Mesenteric fat pad (tissue), 1 donor: ENCODE measurements around the gene EEF2. TPM values are rescaled to one million over a fixed set of nuclear protein-coding genes. Genes with fewer than 3 reads are reported as not detected.
"Not testable (repeated sequence)": the region's sequence is repeated elsewhere in the genome, so short reads cannot be mapped to it uniquely, and the experiment has no call there.

ENCODE experiments used
- DNase-seq: peaks from one replicate; pipeline ENCODE4 v3.0.0-alpha.2; 2020; ENCODE audit warnings: low spot score
- total RNA-seq: library from RNA; stranded (reverse); fragmentation: NEBNext Ultra II Directional; extraction: Animal tissue kit (Norgen Biotek cat#: 25700); gene quantifications from one replicate; pipeline ENCODE4 v1.2.1, GENCODE V29; 2021
- donor health status: DM: yes; HTN: yes; CAD: no.

The EEF2 gene
- total RNA-seq, 1 donor from 2014 or later: 2,131 TPM

- peak; percentile 100 for DNase-seq
Observed at GRCh38 chr19:3970808-3971598, 14.3 kb downstream of the EEF2 start, which contains the start of gene DAPK3. Gene DAPK3, minus strand, starts transcription at chr19:3971099. Its CDS starts 1,364 bp downstream, at chr19:3969735.

DNA sequence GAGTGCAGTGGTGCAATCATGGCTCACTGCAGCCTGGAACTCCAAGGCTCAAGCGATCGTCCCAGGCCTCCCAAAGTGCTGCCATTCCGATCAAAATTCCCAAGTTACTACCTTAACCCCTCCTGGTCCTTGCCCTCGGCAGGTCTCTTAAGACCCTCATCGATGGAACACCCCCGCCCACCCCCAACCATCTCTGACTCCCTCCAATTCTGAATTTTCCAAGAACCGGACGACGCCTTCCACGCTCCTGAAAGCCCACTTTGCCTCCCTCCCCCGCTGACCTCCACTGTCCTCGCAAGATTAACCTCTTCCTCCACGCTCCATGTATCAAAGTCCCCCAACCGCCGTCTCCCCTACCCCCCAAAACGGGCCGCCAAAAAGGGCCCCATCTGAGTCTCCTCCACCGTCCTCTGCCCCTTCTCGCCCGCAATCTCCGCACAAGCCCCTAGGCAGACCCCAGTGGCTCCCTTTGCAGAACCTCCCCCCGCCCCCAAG lies 14.9 kb downstream of the EEF2 start:
- no peak for DNase-seq

DNA sequence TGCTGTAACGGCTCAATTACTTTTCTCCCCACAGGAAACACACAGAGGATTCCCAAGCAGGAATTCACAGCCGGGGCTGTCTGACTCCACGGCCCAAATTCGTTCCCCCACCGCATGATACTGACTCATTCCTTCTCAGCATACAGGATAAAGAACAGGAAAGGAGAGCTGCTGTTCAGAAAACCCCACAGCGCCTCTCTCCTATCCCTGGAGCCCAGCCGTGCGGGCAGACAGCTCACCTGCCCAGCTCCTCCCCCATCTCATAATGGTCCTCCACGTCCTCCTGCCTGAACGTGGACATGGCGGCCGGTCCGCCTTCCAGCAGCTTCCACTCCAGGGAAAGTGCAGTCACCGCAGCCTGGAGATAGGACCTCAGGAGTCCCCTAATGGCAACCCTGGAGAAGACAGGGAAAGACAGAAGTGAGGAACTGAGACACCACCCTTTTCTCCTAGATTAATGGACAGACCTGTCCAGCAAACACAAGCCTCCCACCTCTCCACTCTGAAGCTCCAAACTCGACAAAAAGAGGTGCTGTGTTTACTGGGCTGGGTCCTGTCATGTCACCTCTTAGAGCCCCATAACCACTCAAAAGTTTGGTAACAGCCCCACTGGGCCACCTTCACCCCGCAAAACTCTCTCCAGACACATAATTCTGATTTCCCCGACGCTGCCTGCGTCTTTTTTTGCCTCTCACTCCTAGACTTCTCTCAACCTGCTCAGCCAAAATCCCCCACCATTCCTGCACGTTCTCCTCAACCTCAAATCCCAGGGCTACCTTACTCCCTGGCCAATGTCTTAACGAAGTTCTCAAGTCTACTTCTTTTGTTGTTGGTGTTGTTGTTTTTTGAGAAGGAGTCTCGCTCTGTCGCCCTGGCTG lies 15.6 kb downstream of the EEF2 start:
- DNase-seq: no peak

- no peak for DNase-seq
Observed at GRCh38 chr19:3968556-3969434, 16.5 kb downstream of the EEF2 start.

- DNase-seq: not testable (repeated sequence)
Observed at GRCh38 chr19:3967983-3968382, 17.3 kb downstream of the EEF2 start.

DNA sequence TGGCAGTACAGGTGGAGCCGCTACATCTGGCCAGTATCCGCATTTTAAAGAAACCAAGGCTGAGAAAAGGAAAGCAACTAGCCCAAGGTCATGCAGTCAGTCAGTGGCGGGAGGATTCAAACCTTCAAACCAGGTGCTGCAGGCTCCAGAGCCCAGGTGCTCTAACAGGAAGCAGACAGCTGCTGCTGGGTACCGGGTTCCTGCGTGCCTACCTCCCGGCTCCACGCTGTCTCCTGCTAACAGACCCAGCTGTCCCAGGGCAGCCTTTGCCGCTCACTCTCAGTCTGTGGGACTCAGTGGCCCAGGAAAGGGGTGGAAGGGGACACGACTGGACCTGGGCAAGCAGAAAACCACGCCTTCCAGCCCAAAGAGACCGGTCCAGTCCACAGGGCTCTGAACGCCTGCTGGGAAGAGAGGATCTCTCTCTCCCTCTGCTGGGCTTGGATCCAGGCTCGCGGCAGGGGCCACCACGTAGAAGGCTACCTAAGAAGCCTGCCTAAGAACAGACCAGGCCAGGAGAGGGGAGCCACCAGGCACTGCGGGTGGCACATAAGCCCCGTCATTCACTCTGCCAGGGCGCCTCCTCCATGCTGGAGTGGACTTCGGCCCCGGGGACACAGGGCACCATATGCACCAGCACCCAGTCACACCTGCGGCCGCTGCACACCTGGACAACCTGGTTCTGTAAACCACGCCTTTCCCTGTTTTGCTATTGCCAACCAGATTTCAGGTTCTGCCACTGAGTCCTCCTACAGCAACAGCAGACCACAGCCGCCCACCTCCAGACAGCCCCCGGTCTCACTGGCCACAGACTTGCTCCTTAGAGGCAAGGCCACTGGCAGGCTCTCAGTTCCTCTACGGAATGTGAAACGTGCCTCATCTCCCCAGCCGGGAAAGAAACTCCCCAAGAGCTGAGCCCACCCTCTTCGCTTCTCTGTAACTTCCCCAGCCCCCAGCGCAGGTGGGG lies 18.9 kb downstream of the EEF2 start:
- no peak for DNase-seq

DNA sequence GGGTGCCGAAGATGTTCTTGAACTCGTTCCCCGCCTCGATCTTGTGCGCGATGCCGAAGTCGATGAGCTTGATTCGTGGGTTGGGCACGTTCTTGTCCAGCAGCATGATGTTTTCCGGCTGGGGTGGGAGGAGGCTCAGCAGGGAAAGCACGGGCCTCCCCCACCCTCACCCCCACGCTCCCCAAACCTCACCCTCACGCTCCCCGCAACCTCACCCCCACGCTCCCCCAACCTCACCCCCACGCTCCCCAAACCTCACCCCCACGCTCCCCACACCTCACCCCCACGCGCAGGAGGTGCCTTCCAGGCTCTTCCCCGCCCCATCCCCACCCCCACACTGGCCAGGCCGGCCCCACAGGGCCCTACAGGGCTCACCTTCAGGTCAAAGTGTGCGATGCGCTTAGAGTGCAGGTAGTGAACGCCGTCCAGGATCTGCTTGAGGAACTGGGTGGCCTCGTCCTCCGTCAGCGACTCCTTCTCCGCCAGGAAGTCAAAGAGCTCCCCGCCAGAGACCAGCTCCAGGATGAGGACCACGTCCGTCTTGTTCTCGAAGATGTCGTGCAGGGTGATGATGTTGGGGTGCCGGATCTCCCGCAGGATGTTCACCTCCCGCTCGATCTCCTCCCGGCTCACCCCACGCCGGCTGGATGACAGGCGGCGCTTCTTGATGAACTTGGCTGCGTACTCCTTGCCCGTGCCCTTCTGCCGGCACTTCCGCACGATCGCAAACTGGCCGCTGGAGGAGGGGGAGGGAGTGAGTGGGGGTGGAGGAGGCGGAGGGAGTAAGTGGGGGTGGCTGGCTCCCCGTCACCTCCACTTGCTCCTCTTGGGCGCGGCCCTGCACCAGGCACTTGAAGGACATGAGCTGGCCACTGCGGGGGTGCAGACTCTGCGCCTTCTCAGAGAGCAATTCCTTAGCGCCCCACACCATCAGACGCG lies 20.7 kb downstream of the EEF2 start:
- DNase-seq: no peak

DNA sequence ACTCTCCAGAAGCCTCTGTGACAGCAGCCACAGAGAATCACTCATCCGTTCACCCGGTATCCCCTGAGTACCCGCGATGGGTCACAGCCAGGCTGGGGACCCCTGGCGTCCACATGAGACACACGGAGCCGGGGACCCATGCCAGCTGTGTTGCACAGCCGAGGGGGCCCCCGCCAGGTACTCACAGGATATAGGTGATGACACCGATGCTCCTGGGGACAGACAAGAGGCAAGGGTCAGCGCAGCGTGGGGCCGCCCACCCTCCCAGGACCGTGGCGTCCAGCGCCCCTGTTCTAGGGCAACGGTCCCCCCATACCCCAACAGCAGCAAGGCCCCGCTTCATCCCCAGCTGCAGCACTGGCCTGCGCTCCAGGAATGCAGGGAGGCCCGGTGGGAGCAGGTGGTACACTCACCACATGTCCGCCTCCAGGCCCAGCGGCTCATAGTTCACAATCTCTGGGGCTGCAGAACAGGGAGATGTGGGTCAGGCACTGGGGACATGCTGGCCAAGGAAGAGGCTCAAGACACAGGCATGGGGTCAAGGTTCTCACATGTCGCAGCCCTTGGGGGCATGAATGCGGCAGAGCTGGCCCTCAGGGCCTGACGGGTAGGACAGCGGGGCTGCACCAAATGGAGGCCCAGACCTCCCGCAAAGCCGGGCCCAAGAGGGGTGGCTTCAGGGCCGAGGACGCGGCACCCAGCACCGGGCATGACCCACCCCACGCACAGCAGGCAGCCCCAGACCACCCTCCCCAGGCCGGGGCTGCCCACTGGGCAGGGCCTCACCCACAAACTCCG lies 21.6 kb downstream of the EEF2 start:
- DNase-seq: no peak

- DNase-seq: no peak
Observed at GRCh38 chr19:3961007-3961406, 24.3 kb downstream of the EEF2 start.

DNA sequence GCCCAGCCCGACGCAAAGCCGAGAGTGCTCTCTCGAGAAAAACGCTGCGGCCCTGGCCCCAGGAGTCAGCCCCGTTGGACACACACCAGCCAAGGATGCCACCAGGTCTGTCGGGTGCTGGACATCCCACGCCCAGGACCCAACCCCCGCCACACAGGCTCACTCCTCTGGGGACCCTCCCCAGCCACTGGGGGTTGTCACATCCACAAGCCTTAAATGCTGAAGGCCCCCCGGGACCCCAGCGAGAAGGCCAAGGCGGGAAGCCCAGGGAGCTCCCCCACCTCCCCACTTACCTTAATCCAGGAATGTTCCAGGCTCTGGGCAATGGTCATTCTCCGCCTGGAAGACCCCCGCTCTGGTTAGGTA lies 25.5 kb downstream of the EEF2 start:
- no peak for DNase-seq

DNA sequence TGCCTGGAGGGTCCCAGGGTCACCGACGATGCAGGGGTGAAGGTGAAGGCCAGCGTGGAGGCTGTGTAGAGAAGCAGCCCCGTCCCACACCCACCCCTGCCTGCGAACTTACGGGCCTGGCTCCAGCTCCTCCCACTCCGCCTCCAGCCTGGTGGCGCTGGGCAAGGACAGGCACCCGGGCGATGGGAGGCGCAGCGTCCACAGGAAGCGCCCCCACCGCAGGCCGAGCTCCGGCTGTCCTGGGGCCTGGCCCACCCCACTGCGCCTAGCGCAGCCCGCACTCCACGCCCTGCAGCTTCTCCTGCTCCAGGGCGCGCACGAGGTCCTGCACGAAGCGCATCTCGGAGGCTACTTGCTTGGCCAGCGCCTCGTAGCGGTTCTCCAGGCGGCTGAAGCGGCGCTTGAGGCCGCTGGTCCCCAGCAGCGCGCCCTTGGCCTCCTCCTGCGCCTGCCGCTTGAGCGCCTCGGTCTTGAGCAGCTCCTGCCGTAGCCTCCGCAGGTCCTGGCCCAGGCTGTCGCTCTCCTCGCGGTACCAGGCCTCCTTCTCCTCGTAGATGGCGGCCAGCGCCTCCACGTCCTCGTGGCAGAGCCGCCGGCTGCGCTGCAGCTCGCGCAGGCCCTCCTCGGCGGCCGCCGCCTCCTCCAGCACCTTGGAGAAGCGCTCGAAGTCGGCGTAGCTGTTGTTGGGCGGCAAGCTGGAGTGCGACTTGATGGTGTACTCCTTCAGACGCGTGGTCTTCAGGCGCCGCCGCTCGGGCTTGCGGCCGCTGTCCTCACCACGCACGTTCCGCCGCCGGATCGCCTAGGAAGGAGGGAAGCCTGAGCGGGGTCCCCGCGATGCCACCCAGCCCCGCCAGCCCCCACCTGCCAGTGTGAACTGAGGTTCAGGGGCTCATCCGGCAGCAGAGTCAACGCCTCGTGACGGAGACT lies 26.2 kb downstream of the EEF2 start:
- DNase-seq: no peak

GRCh38 chr19:3955688-3956087 lies 29.6 kb downstream of the EEF2 start:
- DNase-seq: no peak

GRCh38 chr19:3955276-3955675 lies 30.0 kb downstream of the EEF2 start:
- not testable (repeated sequence) for DNase-seq

DNA sequence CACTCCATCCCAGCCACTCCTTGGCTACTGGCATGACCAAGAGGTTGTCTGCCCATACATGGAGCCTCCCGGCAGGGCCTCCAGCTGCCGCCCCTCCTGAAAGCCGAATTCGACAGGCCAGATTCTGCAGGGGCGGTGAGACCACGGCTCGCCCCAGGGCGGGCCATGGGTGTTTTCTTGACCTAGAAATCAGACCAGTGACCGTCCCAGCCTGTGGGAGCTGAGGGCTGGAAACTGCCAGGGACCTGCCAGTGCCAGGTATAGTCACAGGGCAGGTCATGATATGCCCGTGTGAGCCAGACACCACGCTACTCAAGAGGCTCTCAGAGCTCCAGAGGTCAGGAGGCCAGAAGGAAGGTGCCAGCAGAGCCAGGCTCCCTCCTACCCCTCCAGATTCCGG lies 31.2 kb downstream of the EEF2 start:
- no peak for DNase-seq

- DNase-seq: not testable (repeated sequence)
Observed at GRCh38 chr19:3952755-3953276, 32.4 kb downstream of the EEF2 start.
